Breast epithelium (tissue), 3 donors: ENCODE measurements around the gene TAGLN.

Experiments used
- CTCF ChIP-seq, 3 donors: fragments of 450-650 bp; IDR thresholded peaks; one replicate each; pipeline ENCODE4 v1.5.1; 2016 to 2017; ENCODE audit warnings: antibody characterized with exemption in 3 of 3, mild to moderate bottlenecking in 3 of 3, moderate library complexity in 3 of 3
- POLR2A ChIP-seq: fragments of 450-650 bp; IDR thresholded peaks from one replicate; pipeline ENCODE4 v1.6.1; 2016; ENCODE audit warnings: antibody characterized with exemption, mild to moderate bottlenecking, moderate library complexity
- POLR2AphosphoS5 ChIP-seq, 3 donors: sonication (generic); formaldehyde crosslinking; IDR thresholded peaks; one replicate each; pipeline ENCODE4 v1.6.1; 2017; ENCODE audit warnings: antibody characterized with exemption in 3 of 3

- no peak for TF ChIP-seq CTCF (IDR thresholded peaks at IDR 0.05)
- TF ChIP-seq POLR2A, result no peak
- TF ChIP-seq POLR2AphosphoS5 (IDR thresholded peaks at IDR 0.05), result no peak
These were observed 40.1 kb downstream of the TAGLN start for GRCh38 chr11:117239295-117239694.
